AG04450 (cell line): Measurements from ENCODE around the gene CEP41. TPM values are rescaled to one million over a fixed set of nuclear protein-coding genes. Genes with fewer than 3 reads are reported as not detected.

ENCODE experiments used
- CTCF ChIA-PET: fragments of 300-600, 350-600 bp; formaldehyde crosslinking; extraction: SDS; loops from one replicate; lab custom pipeline; 2022; ENCODE audit warnings: antibody characterized with exemption, inconsistent platforms; lab: Charles Lee
- POLR2A ChIA-PET: fragments of 350-600 bp; formaldehyde crosslinking; extraction: SDS; loops from one replicate; lab custom pipeline; 2021; ENCODE audit warnings: antibody characterized with exemption, inconsistent platforms; lab: Yijun Ruan, JAX
- DNase-seq: peaks from one replicate; pipeline ENCODE4 v3.0.0-alpha.2; 2011; ENCODE audit warnings: low read depth, low spot score
- H3K27ac ChIP-seq: one replicate; pipeline ENCODE4 v1.5.1; 2012; ENCODE audit warnings: low read depth, low read length, control low read depth
- H3K27me3 ChIP-seq: one replicate; pipeline ENCODE4 v1.6.0; 2012; ENCODE audit warnings: low read length; ENCODE audit not compliant: control insufficient read depth, insufficient read depth
- H3K4me3 ChIP-seq: 2 replicates; pipeline ENCODE4 v1.5.1; 2011; ENCODE audit warnings: mild to moderate bottlenecking, low read depth, low read length, control low read depth
- H3K9me3 ChIP-seq: 2 replicates; pipeline ENCODE4 v1.5.1; 2012; ENCODE audit warnings: low read length; ENCODE audit not compliant: control insufficient read depth, insufficient read depth
- polyA plus RNA-seq: library from polyadenylated mRNA; depleted of rRNA; stranded (reverse); fragments of >200 nt; gene quantifications from 2 replicates; pipeline ENCODE4 v1.2.3, GENCODE V29; 2011
- TF ChIP-seq, protein P1 (sequence below): IDR thresholded peaks from 2 replicates; pipeline ENCODE4 v1.5.1; 2011; ENCODE audit warnings: low read depth, low read length, control low read depth, inconsistent platforms

The CEP41 gene
- polyA plus RNA-seq, 1 experiment: 26.4 TPM

DNA sequence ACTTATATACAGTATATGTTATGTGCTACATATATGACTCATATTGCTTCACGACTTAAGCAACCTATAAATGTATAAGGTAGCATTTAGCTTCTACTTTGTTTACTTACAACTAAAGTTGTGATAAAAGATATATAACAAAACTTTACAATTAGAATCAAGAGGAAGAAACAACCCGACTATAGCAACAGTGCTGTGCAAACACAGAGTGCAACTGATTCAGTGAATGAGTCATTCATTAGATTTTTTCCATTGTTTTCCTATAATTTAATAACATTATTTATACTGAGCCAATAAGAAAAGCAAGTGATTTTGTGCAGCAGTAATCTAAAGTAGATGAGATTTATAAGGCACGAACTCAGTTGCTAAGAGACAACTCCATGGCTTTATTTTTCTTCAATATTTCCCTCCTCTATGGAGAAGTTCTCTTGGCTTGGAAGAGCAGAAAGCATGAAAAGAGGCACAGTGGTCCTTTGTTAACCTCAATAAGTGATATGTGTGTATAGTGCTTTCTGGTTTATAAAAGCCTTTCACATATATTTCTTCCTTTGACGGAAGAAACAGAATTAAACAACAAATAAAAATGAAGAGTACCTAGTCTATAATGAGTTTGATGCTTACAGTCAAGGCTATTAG is 19.8 kb downstream of the CEP41 start:
- POLR2A ChIA-PET: no interaction called here
- CTCF ChIA-PET: no interaction called here
- TF ChIP-seq, protein P1, sequence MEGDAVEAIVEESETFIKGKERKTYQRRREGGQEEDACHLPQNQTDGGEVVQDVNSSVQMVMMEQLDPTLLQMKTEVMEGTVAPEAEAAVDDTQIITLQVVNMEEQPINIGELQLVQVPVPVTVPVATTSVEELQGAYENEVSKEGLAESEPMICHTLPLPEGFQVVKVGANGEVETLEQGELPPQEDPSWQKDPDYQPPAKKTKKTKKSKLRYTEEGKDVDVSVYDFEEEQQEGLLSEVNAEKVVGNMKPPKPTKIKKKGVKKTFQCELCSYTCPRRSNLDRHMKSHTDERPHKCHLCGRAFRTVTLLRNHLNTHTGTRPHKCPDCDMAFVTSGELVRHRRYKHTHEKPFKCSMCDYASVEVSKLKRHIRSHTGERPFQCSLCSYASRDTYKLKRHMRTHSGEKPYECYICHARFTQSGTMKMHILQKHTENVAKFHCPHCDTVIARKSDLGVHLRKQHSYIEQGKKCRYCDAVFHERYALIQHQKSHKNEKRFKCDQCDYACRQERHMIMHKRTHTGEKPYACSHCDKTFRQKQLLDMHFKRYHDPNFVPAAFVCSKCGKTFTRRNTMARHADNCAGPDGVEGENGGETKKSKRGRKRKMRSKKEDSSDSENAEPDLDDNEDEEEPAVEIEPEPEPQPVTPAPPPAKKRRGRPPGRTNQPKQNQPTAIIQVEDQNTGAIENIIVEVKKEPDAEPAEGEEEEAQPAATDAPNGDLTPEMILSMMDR: no peak
- Histone ChIP-seq H3K27ac (no peak overlapping the region), H3K4me3 (no peak overlapping the region), H3K9me3 (no peaks in the 10 kb centered on the region), H3K27me3 (no peaks in the 10 kb centered on the region)
- DNase-seq: no peak

DNA sequence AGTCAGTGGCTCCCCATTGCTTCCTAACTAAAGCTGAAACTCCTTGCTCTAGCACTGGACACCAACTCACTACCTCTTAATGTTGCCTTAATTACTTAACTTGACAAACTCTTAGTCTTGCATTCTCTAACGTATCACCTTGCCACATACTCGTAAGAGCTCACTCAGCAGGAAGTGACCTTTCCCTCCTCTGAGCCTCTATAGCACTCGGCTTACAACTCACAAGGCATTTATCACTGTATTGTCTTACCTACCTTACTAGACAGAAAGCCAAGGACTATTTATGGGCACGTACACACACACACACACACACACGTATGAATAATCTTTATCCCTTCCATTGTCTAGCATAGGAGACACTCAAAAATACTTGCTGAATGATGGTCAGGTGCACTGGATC is 21.2 kb downstream of the CEP41 start:
- TF ChIP-seq, protein P1: no peak
- H3K9me3 ChIP-seq: no peaks in the 10 kb centered on the region
- no peaks in the 10 kb centered on the region for H3K27me3 ChIP-seq
- DNase-seq: no peak
- H3K27ac ChIP-seq: no peak overlapping the region
- ChIA-PET CTCF (interaction anchor here (0.6 kb wide), 1 partner anchor 59 kb away, joined by 5 read pairs; no protein-coding TSS in a partner anchor), POLR2A (interaction anchor here (0.7 kb wide), 1 partner anchor 349 kb away, joined by 3 read pairs; the partner anchor contains the start of gene KLHDC10)
- H3K4me3 ChIP-seq: no peak overlapping the region

DNA sequence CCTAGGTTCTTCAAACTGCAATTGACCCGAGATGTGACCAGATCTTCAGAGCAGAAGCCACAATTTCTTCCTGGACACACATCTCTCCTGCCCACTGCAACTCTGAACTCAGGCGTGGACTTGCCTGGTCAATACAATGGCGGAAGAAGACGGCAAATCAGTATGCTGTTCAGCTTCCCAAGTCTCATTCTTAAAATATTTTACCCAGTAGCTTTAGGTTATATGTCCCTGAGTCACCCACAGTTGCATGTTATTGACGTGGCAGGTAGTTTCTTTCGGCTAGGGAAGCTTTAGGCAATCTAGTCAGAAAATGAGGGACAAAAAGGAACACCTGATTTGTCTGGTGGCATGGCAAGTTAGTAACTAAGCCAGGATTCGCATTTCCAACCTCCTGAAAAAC is 22.5 kb downstream of the CEP41 start:
- H3K9me3 ChIP-seq: no peaks in the 10 kb centered on the region
- DNase-seq: no peak
- POLR2A ChIA-PET: no interaction called here
- CTCF ChIA-PET: no interaction called here
- no peaks in the 10 kb centered on the region for H3K27me3 ChIP-seq
- TF ChIP-seq, protein P1: no peak
- no peak overlapping the region for H3K27ac ChIP-seq
- no peak overlapping the region for H3K4me3 ChIP-seq

DNA sequence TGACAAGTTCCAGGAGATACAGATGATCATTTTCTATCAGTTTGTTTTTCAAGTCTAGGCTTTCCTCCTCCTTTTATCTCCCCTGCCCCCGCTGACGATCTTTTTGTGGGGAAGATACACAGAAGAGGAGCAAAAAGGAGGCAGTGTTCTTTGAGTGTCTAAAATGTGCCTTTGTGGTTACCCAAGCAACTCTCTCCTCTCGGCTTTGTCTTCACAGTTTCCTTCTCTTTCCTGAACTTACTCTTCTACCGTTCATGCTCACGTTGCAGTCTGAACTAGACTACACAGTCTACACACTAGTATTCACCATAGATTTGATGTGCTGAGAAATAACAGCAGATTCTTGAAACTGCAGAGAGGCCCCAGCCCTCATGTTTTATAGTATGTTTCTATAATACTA is 23.6 kb downstream of the CEP41 start:
- DNase-seq: no peak
- H3K27ac ChIP-seq: no peak overlapping the region
- no peaks in the 10 kb centered on the region for H3K27me3 ChIP-seq
- ChIA-PET POLR2A (no interaction called here), CTCF (no interaction called here)
- no peak overlapping the region for H3K4me3 ChIP-seq
- TF ChIP-seq, protein P1: no peak
- no peaks in the 10 kb centered on the region for H3K9me3 ChIP-seq

DNA sequence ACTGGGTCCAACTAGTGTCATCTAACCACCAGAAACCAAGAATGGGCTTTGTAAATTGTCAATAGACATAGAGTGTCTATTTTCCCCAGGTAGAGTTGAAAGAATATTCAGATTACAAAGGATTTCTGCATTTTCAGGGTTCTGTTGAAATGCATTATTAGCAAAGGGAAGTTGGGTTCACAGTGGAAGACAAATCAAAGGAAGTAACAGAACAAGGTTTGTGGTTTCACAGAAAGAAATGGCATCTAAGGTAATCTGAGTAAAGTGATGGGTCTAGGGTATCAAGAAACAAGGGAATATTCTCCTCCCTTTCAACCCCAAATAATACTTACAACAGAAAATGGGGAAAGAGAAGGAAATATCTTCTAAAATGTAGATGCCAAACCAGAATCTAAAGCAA is 25.8 kb downstream of the CEP41 start:
- Histone ChIP-seq H3K27ac (no peak overlapping the region), H3K9me3 (no peaks in the 10 kb centered on the region), H3K4me3 (no peak overlapping the region), H3K27me3 (no peaks in the 10 kb centered on the region)
- POLR2A ChIA-PET: no interaction called here
- CTCF ChIA-PET: no interaction called here
- TF ChIP-seq, protein P1: no peak
- DNase-seq: no peak
